ENCODE measurements around the gene SCUBE1. TPM values are rescaled to one million over a fixed set of nuclear protein-coding genes. Genes with fewer than 3 reads are reported as not detected.
A peak's percentile ranks its signal among the peaks of the same experiment; 100 is the strongest.

Gene SCUBE1
- polyA plus RNA-seq, 1 donor from 2014 or later: not detected

- peaks cover 0 to 4% (median 3%) of the 10 kb centered on the region in 3 donors for H3K4me1 Mint-ChIP-seq
- H3K27ac Mint-ChIP-seq: no peak overlapping the region
- H3K36me3 Mint-ChIP-seq: no peaks in the 10 kb centered on the region
Observed at GRCh38 chr22:43235445-43236409, 107.4 kb downstream of the SCUBE1 start.

GRCh38 chr22:43234264-43234988, 108.7 kb downstream of the SCUBE1 start:
- no peaks in the 10 kb centered on the region for H3K9me3 Mint-ChIP-seq
- H3K27me3 Mint-ChIP-seq: peaks cover 14% of the 10 kb centered on the region
- no peak overlapping the region for H3K27ac Mint-ChIP-seq
- no peaks in the 10 kb centered on the region for H3K36me3 Mint-ChIP-seq
- H3K4me3 Mint-ChIP-seq: no peak overlapping the region
- peaks cover 0 to 4% (median 3%) of the 10 kb centered on the region in 3 donors for H3K4me1 Mint-ChIP-seq

More at GRCh38 chr22:43235445-43236409, 107.4 kb downstream of the SCUBE1 start:
- Mint-ChIP-seq H3K4me3 (peak overlapping the region in 1 of 4 donors; percentile 54), H3K27me3 (peaks cover 14% of the 10 kb centered on the region), H3K9me3 (no peaks in the 10 kb centered on the region)

DNA sequence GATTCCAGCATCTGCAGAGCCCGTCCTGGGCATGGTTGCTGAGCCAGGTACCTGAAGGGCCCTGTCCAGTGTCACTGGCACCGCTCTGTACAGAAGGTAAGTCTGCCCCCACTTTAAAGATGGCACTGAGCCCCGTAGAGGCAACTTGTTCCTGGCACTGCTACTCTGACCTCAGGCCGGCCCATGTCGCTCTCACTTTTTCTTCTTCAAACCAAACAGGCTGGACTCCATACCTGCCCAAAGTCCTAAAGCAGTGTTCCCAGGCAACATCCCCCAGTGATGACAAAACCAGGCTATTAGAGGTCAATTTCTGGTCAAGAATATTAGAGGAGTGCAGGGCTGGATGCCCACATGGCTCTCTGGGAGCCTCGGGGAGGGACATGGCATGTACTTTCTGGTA, 109.6 kb downstream of the SCUBE1 start:
- Mint-ChIP-seq H3K27me3 (peaks cover 12% of the 10 kb centered on the region), H3K36me3 (no peaks in the 10 kb centered on the region), H3K4me1 (peaks cover 0 to 4% (median 3%) of the 10 kb centered on the region in 3 donors), H3K4me3 (no peak overlapping the region), H3K27ac (no peak overlapping the region), H3K9me3 (no peaks in the 10 kb centered on the region)

DNA sequence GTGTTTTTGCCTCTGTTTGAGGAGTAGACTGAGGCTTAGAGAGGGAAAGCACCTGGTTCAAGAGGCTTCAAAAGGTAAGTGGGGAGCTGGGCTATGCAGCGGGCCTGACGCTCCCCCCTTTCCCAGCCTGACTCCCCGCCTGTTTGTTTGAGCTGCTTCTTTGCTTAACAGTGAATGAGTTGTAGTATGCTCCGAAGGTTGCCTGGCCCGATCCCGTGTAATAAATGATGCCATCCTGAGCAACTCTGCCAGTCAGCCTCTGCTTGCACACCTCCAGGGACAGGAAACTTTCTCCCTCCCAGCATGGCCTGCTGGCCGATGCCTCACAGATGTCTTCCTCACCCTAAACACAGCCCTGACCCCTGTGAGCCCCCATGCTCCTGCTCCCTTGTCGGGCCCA, 110.7 kb downstream of the SCUBE1 start:
- Mint-ChIP-seq H3K27ac (no peak overlapping the region), H3K36me3 (no peaks in the 10 kb centered on the region)

DNA sequence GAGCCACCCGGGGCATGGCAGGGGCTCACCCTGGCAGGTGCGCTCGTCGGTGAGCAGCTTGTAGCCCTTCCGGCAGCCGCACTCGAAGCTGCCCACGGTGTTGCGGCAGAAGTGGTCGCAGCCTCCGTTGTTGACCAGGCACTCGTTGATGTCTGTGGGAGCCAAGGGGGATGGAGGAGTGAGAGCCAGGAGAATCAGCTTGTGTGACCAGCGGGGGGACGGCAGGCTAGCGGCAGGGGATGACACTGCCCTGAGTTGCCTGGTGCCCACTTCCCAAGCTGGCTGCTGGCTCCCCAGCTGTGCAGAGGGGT, 111.5 kb downstream of the SCUBE1 start:
- Mint-ChIP-seq H3K4me3 (no peak overlapping the region), H3K27me3 (peaks cover 8% of the 10 kb centered on the region), H3K9me3 (no peaks in the 10 kb centered on the region), H3K27ac (no peak overlapping the region), H3K36me3 (no peaks in the 10 kb centered on the region), H3K4me1 (peaks cover 0 to 3% (median 3%) of the 10 kb centered on the region in 3 donors)

More for the DNA sequence above, 110.7 kb downstream of the SCUBE1 start:
- peaks cover 0 to 3% (median 3%) of the 10 kb centered on the region in 3 donors for H3K4me1 Mint-ChIP-seq
- no peaks in the 10 kb centered on the region for H3K9me3 Mint-ChIP-seq
- peaks cover 12% of the 10 kb centered on the region for H3K27me3 Mint-ChIP-seq
- H3K4me3 Mint-ChIP-seq: no peak overlapping the region

GRCh38 chr22:43230971-43231723, 112.0 kb downstream of the SCUBE1 start:
- no peak overlapping the region for H3K4me3 Mint-ChIP-seq

GRCh38 chr22:43230571-43230970, 112.6 kb downstream of the SCUBE1 start:
- H3K4me1 Mint-ChIP-seq: peaks cover 0 to 3% (median 3%) of the 10 kb centered on the region in 3 donors
- peaks cover 6% of the 10 kb centered on the region for H3K27me3 Mint-ChIP-seq
- no peaks in the 10 kb centered on the region for H3K9me3 Mint-ChIP-seq
- no peaks in the 10 kb centered on the region for H3K36me3 Mint-ChIP-seq
- no peak overlapping the region for H3K27ac Mint-ChIP-seq
- no peak overlapping the region for H3K4me3 Mint-ChIP-seq

More at GRCh38 chr22:43230971-43231723, 112.0 kb downstream of the SCUBE1 start:
- no peak overlapping the region for H3K27ac Mint-ChIP-seq
- H3K27me3 Mint-ChIP-seq: peaks cover 5% of the 10 kb centered on the region
- H3K36me3 Mint-ChIP-seq: no peaks in the 10 kb centered on the region
- peaks cover 0 to 3% (median 3%) of the 10 kb centered on the region in 3 donors for H3K4me1 Mint-ChIP-seq
- no peaks in the 10 kb centered on the region for H3K9me3 Mint-ChIP-seq

DNA sequence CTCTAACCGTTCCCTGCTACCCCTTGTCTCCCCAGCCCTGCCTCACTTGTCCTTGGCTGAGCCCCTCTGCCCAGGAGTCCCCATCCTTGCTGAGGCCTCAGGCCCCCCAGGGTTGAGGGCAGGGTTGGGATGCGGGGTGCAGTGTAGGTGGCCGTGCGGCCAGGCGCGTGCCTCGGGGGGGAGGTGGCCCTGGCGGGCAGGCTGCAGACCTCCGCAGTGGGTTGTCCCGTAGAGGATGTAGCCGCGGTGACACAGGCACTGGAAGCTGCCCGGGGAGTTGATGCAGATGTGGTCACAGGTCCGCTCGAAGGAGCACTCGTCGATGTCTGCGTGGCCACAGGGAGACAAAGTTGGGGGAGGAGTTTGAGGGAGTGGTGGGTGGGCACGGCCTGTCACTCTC, 114.3 kb downstream of the SCUBE1 start:
- Mint-ChIP-seq H3K27ac (no peak overlapping the region), H3K4me3 (no peak overlapping the region)

GRCh38 chr22:43228330-43228729, 114.8 kb downstream of the SCUBE1 start:
- Mint-ChIP-seq H3K4me3 (no peak overlapping the region), H3K27ac (no peak overlapping the region), H3K4me1 (peaks cover 0 to 3% (median 3%) of the 10 kb centered on the region in 3 donors), H3K9me3 (no peaks in the 10 kb centered on the region), H3K36me3 (no peaks in the 10 kb centered on the region), H3K27me3 (peaks cover 6% of the 10 kb centered on the region)

More for the DNA sequence above, 114.3 kb downstream of the SCUBE1 start:
- no peaks in the 10 kb centered on the region for H3K9me3 Mint-ChIP-seq
- H3K27me3 Mint-ChIP-seq: peaks cover 6% of the 10 kb centered on the region
- no peaks in the 10 kb centered on the region for H3K36me3 Mint-ChIP-seq
- peaks cover 0 to 3% (median 3%) of the 10 kb centered on the region in 3 donors for H3K4me1 Mint-ChIP-seq

GRCh38 chr22:43227239-43227630, 115.9 kb downstream of the SCUBE1 start:
- peaks cover 6% of the 10 kb centered on the region for H3K27me3 Mint-ChIP-seq

DNA sequence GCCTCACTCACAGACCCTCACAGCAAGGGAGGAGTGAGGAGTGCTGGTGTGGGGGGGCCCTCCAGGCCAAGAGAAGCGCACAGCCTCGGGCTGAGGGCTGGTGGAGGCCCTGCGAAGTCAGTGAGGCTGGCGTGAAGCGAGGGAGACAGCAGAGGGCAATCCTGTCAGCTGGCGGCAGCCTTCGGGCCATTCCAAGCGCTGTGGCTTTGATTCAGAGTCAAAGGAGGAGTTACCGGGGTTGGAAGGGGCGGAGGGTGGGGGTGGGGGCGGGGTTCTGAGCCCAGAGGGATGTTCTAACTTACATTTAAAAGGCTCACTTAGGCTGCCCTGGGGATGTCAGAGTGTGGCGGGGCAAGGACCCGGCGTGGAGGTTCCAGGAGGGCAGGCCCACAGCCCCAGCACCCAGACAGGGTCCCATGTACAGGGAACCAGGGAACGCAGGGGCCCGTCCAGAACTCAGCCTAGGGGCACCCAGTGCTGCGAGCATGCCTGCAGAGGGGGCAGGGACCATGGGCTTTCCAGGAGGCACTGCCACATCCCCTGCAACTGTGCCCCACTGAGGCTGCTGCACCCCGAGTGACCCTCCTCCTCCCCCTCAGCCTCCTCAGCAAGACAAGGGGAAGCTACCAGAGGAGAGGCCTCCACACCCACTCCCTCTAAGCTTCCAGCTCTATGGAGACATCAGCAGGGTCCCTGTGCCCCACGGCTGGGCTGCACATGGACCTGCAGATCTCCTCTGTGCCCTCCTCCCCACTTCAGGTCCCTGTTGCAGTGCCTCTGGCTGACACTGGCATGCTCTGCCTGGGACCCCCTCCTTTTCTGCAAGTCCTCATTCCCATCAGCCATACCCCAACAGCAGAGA, 116.6 kb downstream of the SCUBE1 start:
- Mint-ChIP-seq H3K4me3 (no peak overlapping the region), H3K27ac (no peak overlapping the region), H3K9me3 (no peaks in the 10 kb centered on the region), H3K27me3 (peaks cover 6% of the 10 kb centered on the region), H3K4me1 (peaks cover 0 to 3% (median 3%) of the 10 kb centered on the region in 3 donors), H3K36me3 (no peaks in the 10 kb centered on the region)

More at GRCh38 chr22:43227239-43227630, 115.9 kb downstream of the SCUBE1 start:
- Mint-ChIP-seq H3K4me3 (no peak overlapping the region), H3K4me1 (peaks cover 0 to 3% (median 3%) of the 10 kb centered on the region in 3 donors), H3K9me3 (no peaks in the 10 kb centered on the region), H3K27ac (no peak overlapping the region), H3K36me3 (no peaks in the 10 kb centered on the region)

- Mint-ChIP-seq H3K36me3 (no peaks in the 10 kb centered on the region), H3K4me1 (no peaks in the 10 kb centered on the region), H3K27ac (no peak overlapping the region), H3K9me3 (no peaks in the 10 kb centered on the region), H3K27me3 (peaks cover 1% of the 10 kb centered on the region), H3K4me3 (no peak overlapping the region)
Observed at GRCh38 chr22:43225609-43226008, 117.6 kb downstream of the SCUBE1 start.

DNA sequence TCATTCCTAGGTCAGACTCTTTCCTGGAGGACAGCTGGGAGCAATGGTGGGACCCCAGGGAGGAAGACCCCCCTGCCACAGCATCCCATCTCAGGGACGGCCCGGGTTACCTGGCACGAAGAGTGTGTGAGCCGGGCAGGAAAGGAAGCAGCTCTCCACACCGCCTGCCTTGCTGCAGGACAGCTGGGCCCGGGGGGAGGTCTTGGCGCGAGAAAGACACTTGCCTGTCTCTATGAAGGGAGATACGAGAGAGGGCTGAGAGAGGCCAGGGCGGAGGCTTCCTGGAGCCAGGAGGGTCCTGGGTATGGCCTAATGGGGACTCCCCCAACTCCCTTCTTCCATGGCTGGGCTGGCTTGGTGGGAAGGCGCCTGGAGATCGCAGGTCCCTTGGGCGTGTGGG, 120.2 kb downstream of the SCUBE1 start:
- no peaks in the 10 kb centered on the region for H3K36me3 Mint-ChIP-seq
- no peaks in the 10 kb centered on the region for H3K9me3 Mint-ChIP-seq
- H3K27me3 Mint-ChIP-seq: peaks cover 8% of the 10 kb centered on the region
- H3K4me1 Mint-ChIP-seq: no peaks in the 10 kb centered on the region
- H3K27ac Mint-ChIP-seq: no peak overlapping the region
- H3K4me3 Mint-ChIP-seq: no peak overlapping the region

DNA sequence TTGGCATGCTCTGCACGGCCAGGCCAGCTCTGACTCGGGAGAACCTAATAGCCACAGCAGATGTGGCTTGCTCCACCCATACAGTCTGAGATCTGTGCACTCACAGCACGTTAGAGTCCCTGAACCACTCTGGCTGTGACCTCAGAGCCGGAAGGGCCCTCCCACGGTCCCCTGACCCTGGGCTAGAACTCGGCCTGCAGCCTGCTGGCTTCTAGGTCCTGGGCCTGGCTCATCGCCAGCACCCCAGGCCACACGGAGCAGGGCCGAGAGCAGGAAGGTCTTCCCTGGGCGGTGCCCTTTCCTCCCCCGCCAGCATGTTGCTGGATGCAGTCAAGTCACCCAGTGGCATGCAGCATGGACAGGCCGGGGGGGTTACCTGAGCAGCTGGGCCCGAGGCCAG, 120.9 kb downstream of the SCUBE1 start:
- H3K4me3 Mint-ChIP-seq: no peak overlapping the region
- no peaks in the 10 kb centered on the region for H3K36me3 Mint-ChIP-seq
- no peak overlapping the region for H3K27ac Mint-ChIP-seq
- H3K4me1 Mint-ChIP-seq: no peaks in the 10 kb centered on the region
- H3K27me3 Mint-ChIP-seq: peaks cover 8% of the 10 kb centered on the region
- no peaks in the 10 kb centered on the region for H3K9me3 Mint-ChIP-seq

All from IgD-negative memory B cell (primary cell).